GM18519 (cell line): ENCODE data around the gene SELENOT.
A peak's percentile ranks its signal among the peaks of the same experiment; 100 is the strongest.
"Not testable (repeated sequence)": the region's sequence is repeated elsewhere in the genome, so short reads cannot be mapped to it uniquely, and the experiment has no call there.

ENCODE experiments used
- ATAC-seq: cut with Tn5 transposase; IDR thresholded peaks from one replicate; pipeline ENCODE4 v1.9.1; 2021; ENCODE audit warnings: mild to moderate bottlenecking, moderate library complexity; ENCODE audit not compliant: unreplicated experiment, low FRiP score

The SELENOT gene

DNA sequence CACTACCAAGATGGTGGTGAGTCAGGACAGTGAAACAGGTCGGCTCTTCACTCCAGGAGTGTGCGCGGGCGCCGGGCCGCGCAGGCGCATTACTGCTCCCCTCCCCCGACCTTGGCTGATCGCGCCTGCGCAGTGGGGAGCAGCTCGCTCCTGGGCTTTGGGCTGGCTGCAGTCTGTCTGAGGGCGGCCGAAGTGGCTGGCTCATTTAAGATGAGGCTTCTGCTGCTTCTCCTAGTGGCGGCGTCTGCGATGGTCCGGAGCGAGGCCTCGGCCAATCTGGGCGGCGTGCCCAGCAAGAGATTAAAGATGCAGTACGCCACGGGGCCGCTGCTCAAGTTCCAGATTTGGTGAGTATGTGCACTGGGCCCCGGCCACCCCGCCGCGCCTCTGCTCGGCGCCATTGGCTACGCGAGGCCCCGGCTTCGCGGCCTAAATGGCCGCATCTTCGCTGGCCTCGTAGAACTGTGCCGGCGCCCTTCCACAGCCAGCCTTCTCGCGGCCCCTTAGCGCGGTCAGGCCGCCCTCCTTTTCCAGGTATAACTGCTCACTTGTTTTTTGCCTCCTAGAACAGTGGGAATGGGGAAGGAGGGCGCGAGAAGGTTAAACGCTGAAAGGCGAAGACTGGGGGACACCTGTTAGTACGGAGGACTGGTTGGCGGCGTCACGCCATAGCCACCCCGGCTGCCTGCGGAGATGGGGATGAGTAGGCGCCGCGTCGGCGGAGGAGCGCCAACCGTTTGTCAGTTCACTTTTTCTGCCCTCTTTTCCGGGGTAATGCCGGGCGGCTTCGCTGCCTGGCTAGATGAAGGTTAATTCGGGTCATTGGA is at the start of gene SELENOT:
Gene SELENOT (plus strand): TSS at position 169 of the 827 bp plus-strand sequence. CDS start 42 bp downstream, at position 211.
- peak; percentile 42 for ATAC-seq

GRCh38 chr3:150555859-150556436 is 47.2 kb upstream of the SELENOT start:
- no peak for ATAC-seq

- ATAC-seq: no peak
Measured at GRCh38 chr3:150556792-150557191, 46.3 kb upstream of the SELENOT start.

GRCh38 chr3:150557725-150558124 is 45.4 kb upstream of the SELENOT start:
- ATAC-seq: no peak

- ATAC-seq: no peak
Measured at GRCh38 chr3:150564243-150564642, 38.9 kb upstream of the SELENOT start.

GRCh38 chr3:150567328-150567727 is 35.8 kb upstream of the SELENOT start:
- ATAC-seq: no peak

DNA sequence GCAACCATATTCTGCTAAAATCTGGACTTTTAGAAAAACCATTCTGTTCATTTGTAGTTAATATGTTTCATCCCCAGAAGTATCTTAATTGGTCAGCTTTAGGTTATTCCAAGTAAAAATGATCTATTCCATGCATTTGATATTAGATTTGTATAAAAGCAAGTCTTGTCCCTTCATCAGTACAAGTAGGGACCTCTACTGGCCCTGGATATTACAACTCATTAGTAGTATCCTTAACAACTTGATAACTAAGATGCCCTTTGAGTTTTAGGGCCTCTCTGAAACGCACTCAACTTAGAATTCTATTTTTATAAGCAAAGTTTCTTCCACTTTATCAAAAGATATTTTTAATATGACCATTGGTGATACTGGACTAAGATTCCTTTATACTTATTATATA is 25.3 kb upstream of the SELENOT start:
- ATAC-seq: no peak

DNA sequence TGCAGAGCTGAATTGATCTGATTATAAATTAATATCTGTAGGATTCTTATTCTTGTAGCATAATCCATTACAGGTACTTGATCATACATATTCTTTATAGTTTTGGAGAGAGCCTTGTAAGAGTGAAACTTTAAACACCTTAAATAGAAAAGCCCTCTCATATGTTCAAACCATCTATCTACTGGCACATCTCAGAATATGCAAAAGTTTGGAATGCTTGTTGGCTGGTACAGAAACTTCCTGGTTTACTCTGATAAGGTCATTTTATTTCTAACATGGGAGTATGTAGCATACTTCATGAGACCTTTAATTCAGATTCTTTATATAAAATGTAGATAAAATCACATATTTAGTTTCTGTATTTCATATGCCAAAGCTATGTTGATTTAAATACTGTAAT is 21.9 kb upstream of the SELENOT start:
- ATAC-seq: no peak

- no peak for ATAC-seq
Measured at GRCh38 chr3:150582620-150583019, 20.5 kb upstream of the SELENOT start.

GRCh38 chr3:150583028-150583427 is 20.1 kb upstream of the SELENOT start:
- ATAC-seq: no peak

DNA sequence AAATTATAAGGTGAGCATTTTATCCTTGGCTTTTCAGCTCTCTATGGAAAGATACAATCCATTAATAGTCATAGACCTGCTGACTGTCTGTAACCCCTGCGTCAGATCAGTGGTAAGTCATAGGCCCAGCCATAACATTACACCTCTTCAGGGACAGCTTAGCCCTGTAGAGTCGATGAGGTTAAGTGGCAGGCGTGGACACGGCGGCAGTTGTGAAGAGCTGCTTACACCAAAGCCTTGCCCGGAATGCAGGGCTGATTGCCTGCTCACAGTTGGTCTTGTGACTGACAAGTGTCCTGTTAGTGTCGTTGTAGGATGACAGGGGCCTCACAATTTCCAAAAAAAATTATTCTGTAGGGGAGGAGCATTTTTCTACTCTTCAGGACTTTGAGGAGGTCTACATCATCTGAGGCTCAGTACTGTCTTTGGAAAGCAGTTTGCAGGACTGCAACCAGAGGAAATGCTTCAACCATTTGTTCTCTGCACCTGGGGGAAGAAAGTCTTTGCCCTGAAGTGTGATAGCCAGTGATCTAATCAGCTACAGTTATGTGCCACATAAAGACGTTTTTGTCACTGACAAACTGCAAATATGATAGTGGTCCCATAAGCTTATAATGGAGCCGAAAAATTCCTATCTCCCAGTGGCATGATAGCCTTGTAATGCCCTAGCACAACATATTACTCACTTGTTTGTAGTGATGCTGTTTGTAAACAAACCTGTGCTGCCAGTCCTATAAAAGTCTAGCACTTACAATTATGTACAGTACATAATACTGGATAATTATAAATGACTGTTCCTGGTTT is 14.9 kb upstream of the SELENOT start:
- ATAC-seq: no peak

GRCh38 chr3:150589759-150590158 is 13.4 kb upstream of the SELENOT start:
- ATAC-seq: no peak

DNA sequence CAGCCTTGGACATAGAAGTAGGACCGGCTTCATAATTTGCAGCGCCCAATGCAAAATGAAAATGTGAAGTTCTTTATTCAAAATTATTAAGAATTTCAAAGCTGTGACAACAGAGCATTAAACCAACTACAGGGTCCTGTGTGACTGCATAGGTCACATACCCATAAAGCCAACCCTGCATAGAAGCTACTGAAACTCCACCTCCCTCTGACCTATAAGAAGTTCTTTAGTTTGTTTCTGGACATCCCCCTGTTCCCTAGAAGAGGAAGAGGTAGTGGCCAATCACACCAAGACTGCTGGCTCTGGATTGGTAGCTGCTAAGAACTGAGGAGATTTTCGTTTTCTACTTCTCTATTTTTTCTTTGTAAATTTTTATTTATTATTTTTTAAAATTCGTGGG is 9.0 kb upstream of the SELENOT start:
- no peak for ATAC-seq

- ATAC-seq: no peak
Measured at GRCh38 chr3:150597646-150598045, 5.5 kb upstream of the SELENOT start.

DNA sequence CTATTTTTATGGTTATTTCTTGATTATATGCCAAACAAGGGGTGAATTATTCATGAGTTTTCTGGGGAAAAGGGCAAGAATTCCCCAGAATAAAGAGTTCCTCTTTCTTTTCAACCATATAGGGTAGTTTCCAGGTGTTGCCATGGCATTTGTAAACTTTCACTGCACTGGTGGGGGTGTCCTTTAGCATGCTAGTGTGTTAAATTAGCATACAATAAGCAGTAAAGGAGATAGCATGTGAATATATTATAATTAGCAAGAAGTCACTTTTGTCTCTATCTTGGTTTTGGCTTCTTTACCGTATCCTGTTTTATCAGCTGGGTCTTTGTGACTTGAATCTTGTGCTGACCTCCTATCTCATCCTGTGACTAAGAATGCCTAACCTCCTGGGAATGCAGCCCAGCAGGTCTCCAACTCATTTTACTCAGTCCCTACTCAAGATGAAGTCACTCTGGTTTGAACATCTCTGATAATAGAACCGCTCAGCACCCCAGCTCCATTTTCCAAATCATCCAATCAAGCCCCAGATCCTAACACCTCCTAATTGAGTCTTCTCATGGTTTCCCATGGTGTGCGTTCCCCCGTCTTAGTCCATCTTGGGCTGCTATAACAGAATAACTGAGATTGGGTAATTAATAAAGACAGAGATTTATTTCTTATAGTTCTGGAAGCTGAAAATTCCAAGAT is 3.4 kb upstream of the SELENOT start:
- no peak for ATAC-seq

- ATAC-seq: not testable (repeated sequence)
Measured at GRCh38 chr3:150600647-150601530, 2.2 kb upstream of the SELENOT start.

- ATAC-seq: peak; percentile 0
Measured at GRCh38 chr3:150602426-150603152, 532 bp upstream of the SELENOT start.

DNA sequence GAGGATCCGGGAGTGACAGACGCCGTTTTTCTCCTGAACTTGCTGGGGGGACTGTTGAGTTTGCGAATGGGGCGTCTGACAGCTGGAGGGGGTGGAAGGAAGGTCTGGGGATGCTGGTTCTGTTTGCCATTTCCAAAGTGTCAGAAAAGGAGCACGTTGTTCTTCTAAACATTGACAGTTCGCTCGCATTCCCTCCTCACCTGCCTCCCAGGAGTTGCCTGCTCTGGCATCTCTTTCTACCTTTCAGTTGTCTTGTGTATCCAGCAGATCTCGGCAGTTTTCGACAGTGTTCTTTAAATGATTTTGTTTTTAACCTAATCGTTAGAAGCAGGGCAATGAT is 829 bp downstream of the SELENOT start:
- ATAC-seq: no peak

DNA sequence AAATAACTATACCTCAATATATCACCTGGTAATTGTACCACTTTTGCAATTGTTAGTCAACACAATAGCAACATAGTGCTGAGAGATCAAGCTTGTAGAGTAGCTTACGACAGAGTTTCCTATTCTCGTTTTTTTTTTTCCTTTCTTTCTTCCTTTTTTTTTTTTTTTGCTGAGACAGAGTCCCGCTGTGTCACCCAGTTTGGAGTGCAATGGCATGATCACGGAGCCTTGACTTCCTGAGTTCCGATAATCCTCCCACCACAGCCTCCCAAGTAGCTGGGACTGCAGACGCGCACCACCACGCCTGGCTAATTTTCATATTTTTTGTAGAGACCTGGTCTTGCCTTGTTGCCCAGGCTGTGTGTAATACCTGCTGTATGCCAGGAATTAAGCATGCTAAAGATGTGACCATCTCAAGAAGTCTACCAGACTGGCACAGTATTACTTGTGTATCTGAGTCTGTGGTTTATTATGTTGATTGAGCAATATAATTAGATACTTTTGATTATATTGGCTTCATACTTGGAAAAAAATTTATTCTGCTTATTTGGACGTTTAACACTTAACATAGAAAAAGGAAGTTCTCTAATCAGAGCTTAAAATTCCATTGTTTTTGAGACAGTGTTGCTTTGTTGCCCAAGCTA is 3.0 kb downstream of the SELENOT start:
- ATAC-seq: no peak
